Breast epithelium (tissue), 3 donors: Measurements from ENCODE around the gene SMYD2.

Experiments used
- CTCF ChIP-seq, 3 donors: fragments of 450-650 bp; IDR thresholded peaks; one replicate each; pipeline ENCODE4 v1.5.1; 2016 to 2017; ENCODE audit warnings: antibody characterized with exemption in 3 of 3, mild to moderate bottlenecking in 3 of 3, moderate library complexity in 3 of 3
- POLR2A ChIP-seq: fragments of 450-650 bp; IDR thresholded peaks from one replicate; pipeline ENCODE4 v1.6.1; 2016; ENCODE audit warnings: antibody characterized with exemption, mild to moderate bottlenecking, moderate library complexity
- POLR2AphosphoS5 ChIP-seq, 3 donors: sonication (generic); formaldehyde crosslinking; IDR thresholded peaks; one replicate each; pipeline ENCODE4 v1.6.1; 2017; ENCODE audit warnings: antibody characterized with exemption in 3 of 3

DNA sequence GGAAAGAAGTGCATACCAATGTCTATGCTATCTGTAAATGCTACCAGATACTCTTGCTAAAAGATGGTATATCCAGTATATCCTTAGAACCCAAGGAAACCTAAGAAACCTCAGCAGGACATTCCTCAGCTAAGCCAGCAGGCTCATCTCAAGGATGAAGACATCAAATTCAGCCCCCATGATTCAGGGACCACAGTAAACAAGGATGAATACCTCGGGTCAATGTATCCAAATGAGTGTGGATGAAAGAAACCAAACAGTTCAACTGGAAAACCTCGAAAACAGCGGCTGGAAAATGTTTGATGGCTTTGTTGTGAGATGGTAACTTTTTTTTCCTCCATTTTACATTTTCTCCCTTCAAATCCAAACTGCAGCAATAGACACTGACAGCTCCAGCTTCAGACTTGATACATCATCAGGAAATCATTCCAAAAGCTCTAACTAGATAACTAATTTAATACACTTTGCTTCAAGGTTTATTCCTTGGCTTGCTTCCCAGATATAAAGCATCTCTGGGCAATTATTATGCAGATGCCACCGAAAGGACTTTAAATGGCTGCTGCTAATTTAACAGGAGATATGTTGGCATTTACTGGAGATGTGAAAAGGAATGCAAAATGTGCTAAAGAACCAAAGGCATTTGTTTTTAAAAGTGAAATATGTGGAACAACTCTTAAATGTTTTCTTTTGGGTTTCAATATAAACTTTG is 73.6 kb downstream of the SMYD2 start:
- TF ChIP-seq CTCF (IDR thresholded peaks at IDR 0.05) (no peak), POLR2A (no peak), POLR2AphosphoS5 (IDR thresholded peaks at IDR 0.05) (no peak)
